ENCODE data around the gene AK2. TPM values are rescaled to one million over a fixed set of nuclear protein-coding genes. Genes with fewer than 3 reads are reported as not detected.
A peak's percentile ranks its signal among the peaks of the same experiment; 100 is the strongest.
"Not testable (repeated sequence)": the region's sequence is repeated elsewhere in the genome, so short reads cannot be mapped to it uniquely, and the experiment has no call there.

The AK2 gene
- total RNA-seq, 1 donor from 2014 or later = 54.6 TPM

GRCh38 chr1:33055210-33056008, 18.7 kb upstream of the AK2 start:
- peak; percentile 91 to 92 for DNase-seq (ENCODE audit: low read depth in 2 of 2)

- DNase-seq (ENCODE audit: low read depth in 2 of 2) = peak in 1 of 2 donors; percentile 67
Measured at GRCh38 chr1:33050221-33051076, 13.8 kb upstream of the AK2 start.

- DNase-seq (ENCODE audit: low read depth in 2 of 2) = no peak
Measured at GRCh38 chr1:33049371-33049770, 12.7 kb upstream of the AK2 start.

- DNase-seq (ENCODE audit: low read depth in 2 of 2) = no peak
Measured at GRCh38 chr1:33048426-33048825, 11.7 kb upstream of the AK2 start.

- DNase-seq (ENCODE audit: low read depth in 2 of 2) = no peak
Measured at GRCh38 chr1:33047839-33048305, 11.2 kb upstream of the AK2 start.

GRCh38 chr1:33047290-33047689, 10.6 kb upstream of the AK2 start:
- no peak for DNase-seq (ENCODE audit: low read depth in 2 of 2)

GRCh38 chr1:33046234-33046633, 9.6 kb upstream of the AK2 start:
- DNase-seq (ENCODE audit: low read depth in 2 of 2) = not testable (repeated sequence)

GRCh38 chr1:33045814-33046213, 9.1 kb upstream of the AK2 start:
- DNase-seq (ENCODE audit: low read depth in 2 of 2) = no peak

GRCh38 chr1:33045246-33045645, 8.6 kb upstream of the AK2 start:
- DNase-seq (ENCODE audit: low read depth in 2 of 2) = no peak

- DNase-seq (ENCODE audit: low read depth in 2 of 2) = no peak
Measured at GRCh38 chr1:33043267-33044092, 6.8 kb upstream of the AK2 start.

GRCh38 chr1:33042831-33043230, 6.1 kb upstream of the AK2 start:
- no peak for DNase-seq (ENCODE audit: low read depth in 2 of 2)

- DNase-seq (ENCODE audit: low read depth in 2 of 2) = no peak
Measured at GRCh38 chr1:33041026-33041425, 4.3 kb upstream of the AK2 start.

- DNase-seq (ENCODE audit: low read depth in 2 of 2) = no peak
Measured at GRCh38 chr1:33039840-33040239, 3.2 kb upstream of the AK2 start.

GRCh38 chr1:33036051-33036525, 595 bp downstream of the AK2 start:
- DNase-seq (ENCODE audit: low read depth in 2 of 2) = peak; percentile 21 to 30

- no peak for DNase-seq (ENCODE audit: low read depth in 2 of 2)
Measured at GRCh38 chr1:33032126-33032869, 4.4 kb downstream of the AK2 start.

- DNase-seq (ENCODE audit: low read depth in 2 of 2) = no peak
Measured at GRCh38 chr1:33031506-33031905, 5.2 kb downstream of the AK2 start.

- no peak for DNase-seq (ENCODE audit: low read depth in 2 of 2)
Measured at GRCh38 chr1:33030575-33030974, 6.1 kb downstream of the AK2 start.

GRCh38 chr1:33029921-33030320, 6.8 kb downstream of the AK2 start:
- no peak for DNase-seq (ENCODE audit: low read depth in 2 of 2)

GRCh38 chr1:33029209-33029608, 7.5 kb downstream of the AK2 start:
- no peak for DNase-seq (ENCODE audit: low read depth in 2 of 2)

- DNase-seq (ENCODE audit: low read depth in 2 of 2) = no peak
Measured at GRCh38 chr1:33025761-33026160, 10.9 kb downstream of the AK2 start.

GRCh38 chr1:33025180-33025569, 11.5 kb downstream of the AK2 start:
- DNase-seq (ENCODE audit: low read depth in 2 of 2) = no peak

All from lung microvascular endothelial cell (primary cell).